RKO (cell line): Measurements from ENCODE around the gene LENG1.

Source experiments
- DNase-seq: peaks from one replicate; pipeline ENCODE4 v3.0.0-alpha.2; 2016; ENCODE audit warnings: low spot score

The LENG1 gene

DNA sequence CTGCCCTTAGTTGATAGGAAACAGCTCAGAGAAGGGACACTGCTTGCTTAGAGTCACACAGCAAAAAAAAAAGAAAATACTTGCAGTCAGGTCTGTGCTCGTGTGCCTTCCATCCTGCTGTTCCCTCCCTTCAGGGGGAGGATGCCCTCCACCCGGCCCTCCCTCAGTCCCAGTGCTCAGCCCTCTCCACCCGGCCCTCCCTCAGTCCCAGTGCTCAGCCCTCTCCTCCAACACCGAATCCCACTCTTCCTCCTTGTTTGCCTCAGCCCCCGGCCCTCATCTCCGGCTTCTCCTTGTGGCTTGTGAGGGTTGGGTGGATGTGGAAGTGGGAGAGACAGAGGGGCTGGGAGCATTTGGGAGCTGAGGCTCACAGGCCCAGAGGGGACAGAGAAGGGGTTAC, 49.9 kb downstream of the LENG1 start:
- no peak for DNase-seq

DNA sequence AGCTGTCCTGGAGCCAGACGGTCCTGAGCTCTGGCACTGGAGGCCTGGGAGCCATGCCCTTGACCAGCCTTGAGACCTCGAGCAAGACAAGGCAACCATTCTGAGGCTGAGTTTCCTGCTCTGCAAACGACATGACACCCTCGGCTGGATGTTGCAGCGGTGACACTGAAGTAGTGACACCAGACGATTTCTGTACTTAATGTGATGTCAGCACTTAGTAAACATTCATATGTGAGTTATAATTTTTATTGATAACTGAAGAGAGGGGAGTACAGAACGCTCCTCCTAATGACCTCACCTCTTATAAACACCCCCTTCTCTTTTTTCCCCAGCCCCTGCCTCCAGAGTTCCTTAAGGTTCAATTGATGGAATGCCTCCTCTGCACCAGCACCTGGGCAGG, 51.0 kb downstream of the LENG1 start:
- DNase-seq: no peak

GRCh38 chr19:54107876-54108490, 51.5 kb downstream of the LENG1 start:
- DNase-seq: no peak

DNA sequence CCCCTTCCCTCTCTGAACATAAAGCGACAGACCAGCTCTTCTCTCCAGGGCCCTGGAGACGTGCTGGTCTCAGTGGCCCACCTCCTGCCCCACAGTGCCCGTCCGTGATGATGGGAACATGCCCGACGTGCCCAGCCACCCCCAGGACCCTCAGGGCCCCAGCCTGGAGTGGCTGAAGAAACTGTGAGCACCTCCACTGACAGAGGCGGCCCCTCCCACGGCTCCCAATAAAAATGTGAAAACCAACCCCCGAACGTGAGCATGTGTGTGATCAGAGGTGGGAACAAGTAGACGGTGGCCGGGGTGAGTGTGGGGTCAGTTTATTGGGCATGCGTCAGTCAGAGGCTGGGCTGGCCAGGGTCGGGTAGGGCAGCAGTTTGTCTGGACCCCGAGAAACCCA, 52.8 kb downstream of the LENG1 start:
- no peak for DNase-seq

- no peak for DNase-seq
Observed at GRCh38 chr19:54105796-54106195, 53.7 kb downstream of the LENG1 start.
